Hematopoietic multipotent progenitor cell treated with erythropoietin and hydrocortisone succinate and interleukin-3 and kit ligand, for 15 days (in vitro differentiated cells): ENCODE measurements around the gene BICC1.

Experiments used
- DNase-seq: peaks from one replicate; pipeline ENCODE4 v3.0.0-alpha.2; 2015; ENCODE audit warnings: low spot score

BICC1 gene

GRCh38 chr10:58512491-58513187 is at the start of gene BICC1:
Gene BICC1, plus strand, starts transcription at chr10:58512872. Its CDS starts 272 bp downstream, at chr10:58513144.
- no peak for DNase-seq

GRCh38 chr10:58464956-58465355 is 47.7 kb upstream of the BICC1 start:
- no peak for DNase-seq

GRCh38 chr10:58465629-58466028 is 47.0 kb upstream of the BICC1 start:
- no peak for DNase-seq

- no peak for DNase-seq
Measured at GRCh38 chr10:58467931-58468635, 44.6 kb upstream of the BICC1 start.

GRCh38 chr10:58473976-58474375 is 38.7 kb upstream of the BICC1 start:
- DNase-seq: no peak

GRCh38 chr10:58475322-58476277 is 37.1 kb upstream of the BICC1 start:
- no peak for DNase-seq

- DNase-seq: no peak
Measured at GRCh38 chr10:58477122-58477521, 35.5 kb upstream of the BICC1 start.

- DNase-seq: no peak
Measured at GRCh38 chr10:58477902-58478301, 34.8 kb upstream of the BICC1 start.

GRCh38 chr10:58479045-58479444 is 33.6 kb upstream of the BICC1 start:
- no peak for DNase-seq

GRCh38 chr10:58480321-58480720 is 32.4 kb upstream of the BICC1 start:
- DNase-seq: no peak

- DNase-seq: no peak
Measured at GRCh38 chr10:58481569-58482109, 31.0 kb upstream of the BICC1 start.

GRCh38 chr10:58486821-58487220 is 25.9 kb upstream of the BICC1 start:
- no peak for DNase-seq

GRCh38 chr10:58488921-58489320 is 23.8 kb upstream of the BICC1 start:
- DNase-seq: no peak

- no peak for DNase-seq
Measured at GRCh38 chr10:58502956-58503355, 9.7 kb upstream of the BICC1 start.

GRCh38 chr10:58508316-58508715 is 4.4 kb upstream of the BICC1 start:
- DNase-seq: no peak

GRCh38 chr10:58511765-58512490 is 744 bp upstream of the BICC1 start:
- DNase-seq: no peak

GRCh38 chr10:58513188-58514110 is 777 bp downstream of the BICC1 start:
- DNase-seq: no peak

- no peak for DNase-seq
Measured at GRCh38 chr10:58514111-58514770, 1.6 kb downstream of the BICC1 start.

GRCh38 chr10:58515291-58515941 is 2.7 kb downstream of the BICC1 start:
- no peak for DNase-seq
